ENCODE results near the gene CDKN1A. TPM values are rescaled to one million over a fixed set of nuclear protein-coding genes. Genes with fewer than 3 reads are reported as not detected.

CDKN1A gene
- total and polyA plus RNA-seq, 10 of the 15 experiments (the other 5 are each of a cell fraction or from before 2014, with no cell fraction given), result 25.2 to 637 (median 216) TPM

- H3K4me2 ChIP-seq (ENCODE audit: control insufficient read depth, insufficient read depth), result peak overlapping the region; percentile 84
- SMC1A ChIA-PET (ENCODE audit: uncharacterized antibody, unreplicated experiment), result interaction anchor here (1.0 to 17.5 kb wide), 7 partner anchors 10 to 81 kb away, joined by 3 to 240 read pairs (median 30); no protein-coding TSS in a partner anchor
- H4K20me1 ChIP-seq (ENCODE audit: control insufficient read depth, insufficient read depth), result no peaks in the 10 kb centered on the region
- no peak for ATAC-seq
- H3K9ac ChIP-seq (ENCODE audit: control insufficient read depth, insufficient read depth, low read length), result peak overlapping the region; percentile 90
- H3K79me2 ChIP-seq (ENCODE audit: control insufficient read depth, insufficient read depth, low read length), result peaks cover 53% of the 10 kb centered on the region
- peaks cover 28% of the 10 kb centered on the region for H3K4me1 ChIP-seq (ENCODE audit: control insufficient read depth, insufficient read depth, low read length)
- intact Hi-C loops (cut with micrococcal nuclease; ENCODE audit: unreplicated experiment) (no loop called here), in situ Hi-C loops (cut with MboI) (no loop called here)
- POLR2A ChIA-PET, result interaction anchor here (0.6 to 13.6 kb wide), 12 partner anchors 10 to 130 kb away, joined by 3 to 243 read pairs (median 4); no protein-coding TSS in a partner anchor
- H3K9me3 ChIP-seq (replicated peaks; ENCODE audit: control insufficient read depth, insufficient read depth, low read length), result no peaks in the 10 kb centered on the region
- WGBS (ENCODE audit: insufficient coverage, insufficient replicate concordance, low lambda C conversion rate, missing lambda C conversion rate), result 31% methylated on average over 4 of the region's 4 CpGs
- no peaks in the 10 kb centered on the region for H3K27me3 ChIP-seq (replicated peaks in 1 of 2; ENCODE audit: control insufficient read depth in 2 of 2, insufficient read depth in 2 of 2, low read length in 1 of 2)
- H3K36me3 ChIP-seq (ENCODE audit: control insufficient read depth in 2 of 2, insufficient read depth in 2 of 2, low read length in 1 of 2), result no peaks in the 10 kb centered on the region
- DNase-seq (ENCODE audit: low read depth, low spot score), result no peak
- CTCF ChIA-PET, result interaction anchor here (0.6 to 10.7 kb wide), 12 partner anchors 9 to 247 kb away, joined by 3 to 146 read pairs (median 5); no protein-coding TSS in a partner anchor
- RAD21 ChIA-PET (ENCODE audit: unreplicated experiment), result interaction anchor here (0.7 to 10.6 kb wide), 7 partner anchors 11 to 131 kb away, joined by 4 to 195 read pairs (median 11); no protein-coding TSS in a partner anchor
- BruUV-seq (replicated peaks), result no TSS peak
- peak overlapping the region; percentile 61 for H2AFZ ChIP-seq (ENCODE audit: control insufficient read depth, low read depth, low read length)
- peak overlapping the region; percentile 88 for H3K27ac ChIP-seq (ENCODE audit: control insufficient read depth, insufficient read depth)
- FAIRE-seq, result no peak
- peak overlapping the region; percentile 75 for H3K4me3 ChIP-seq
- TF ChIP-seq SMC3 (IDR thresholded peaks at IDR 0.05; ENCODE audit: borderline replicate concordance, low read length) (no peak), ZNF217 (IDR thresholded peaks at IDR 0.05) (no peak), IKZF2 (IDR thresholded peaks at IDR 0.05) (peak; percentile 90 to 93), IKZF1 (conservative IDR thresholded peaks at IDR 0.05) (peak; percentile 89), EED (IDR thresholded peaks at IDR 0.05; ENCODE audit: low read depth) (peak; percentile 87), SMARCA5 (IDR thresholded peaks at IDR 0.05) (peak; percentile 16; the same call in 1 of the 2 replicates), TBL1XR1 (IDR thresholded peaks at IDR 0.05; ENCODE audit: low read depth, low read length) (no peak), POLR2A (IDR thresholded peaks at IDR 0.05; ENCODE audit: low read depth, low read length) (no peak; the same call in none of the 2 replicates), SPI1 (IDR thresholded peaks at IDR 0.05; ENCODE audit: borderline replicate concordance, insufficient read depth, low read depth, low read length) (peak; percentile 82), RELB (IDR thresholded peaks at IDR 0.05; ENCODE audit: low read depth) (peak; percentile 52), BMI1 (IDR thresholded peaks at IDR 0.05; ENCODE audit: borderline replicate concordance) (no peak), MTA2 (IDR thresholded peaks at IDR 0.05; ENCODE audit: low read depth) (peak; percentile 30), SREBF2 (IDR thresholded peaks at IDR 0.05; ENCODE audit: low read length) (no peak), HDGF (IDR thresholded peaks at IDR 0.05) (peak; percentile 89), KDM1A (IDR thresholded peaks at IDR 0.05; ENCODE audit: borderline replicate concordance) (no peak), RB1 (IDR thresholded peaks at IDR 0.05; ENCODE audit: borderline replicate concordance) (0 out of 2 replicates have a peak, but pooled peaks have one; percentile 44), ZBED1 (IDR thresholded peaks at IDR 0.05; ENCODE audit: borderline replicate concordance) (0 out of 2 replicates have a peak, but pooled peaks have one; percentile 22), POLR2AphosphoS5 (IDR thresholded peaks at IDR 0.05; ENCODE audit: low read length) (peak; percentile 55), SKIL (IDR thresholded peaks at IDR 0.05; ENCODE audit: low read depth, poor library complexity, severe bottlenecking) (peak; percentile 19), NBN (IDR thresholded peaks at IDR 0.05) (0 out of 2 replicates have a peak, but pooled peaks have one; percentile 20), MYC (IDR thresholded peaks at IDR 0.05; ENCODE audit: insufficient read depth, insufficient read length, insufficient replicate concordance, low read length, severe bottlenecking) (no peak), ZNF207 (IDR thresholded peaks at IDR 0.05; ENCODE audit: borderline replicate concordance) (no peak)
Measured at GRCh38 chr6:36676141-36677058, 2.1 kb upstream of the CDKN1A start.
